HUES6 (cell line): Measurements from ENCODE around the gene UBR7.
A peak's percentile ranks its signal among the peaks of the same experiment; 100 is the strongest.

ENCODE experiments used
- H3K27ac ChIP-seq: 2 replicates; pipeline ENCODE4 v1.7.0; 2013; ENCODE audit warnings: low read depth, mild to moderate bottlenecking, low read length, inconsistent platforms
- H3K27me3 ChIP-seq: 2 replicates; pipeline ENCODE4 v1.6.1; 2013; ENCODE audit warnings: low read length; ENCODE audit not compliant: control insufficient read depth, insufficient read depth
- H3K36me3 ChIP-seq: 2 replicates; pipeline ENCODE4 v1.6.1; 2013; ENCODE audit warnings: low read length; ENCODE audit not compliant: control insufficient read depth, insufficient read depth
- H3K4me1 ChIP-seq: 2 replicates; pipeline ENCODE4 v1.6.1; 2013; ENCODE audit warnings: low read length; ENCODE audit not compliant: control insufficient read depth, insufficient read depth
- H3K4me3 ChIP-seq: 2 replicates; pipeline ENCODE4 v1.5.1; 2013; ENCODE audit warnings: low read depth, low read length
- H3K9ac ChIP-seq: one replicate; pipeline ENCODE4 v1.6.1; 2013; ENCODE audit warnings: mild to moderate bottlenecking, low read length
- H3K9me3 ChIP-seq: 2 replicates; pipeline ENCODE4 v1.6.1; 2013; ENCODE audit warnings: low read depth, low read length; ENCODE audit not compliant: control insufficient read depth, insufficient read depth

The UBR7 gene

DNA sequence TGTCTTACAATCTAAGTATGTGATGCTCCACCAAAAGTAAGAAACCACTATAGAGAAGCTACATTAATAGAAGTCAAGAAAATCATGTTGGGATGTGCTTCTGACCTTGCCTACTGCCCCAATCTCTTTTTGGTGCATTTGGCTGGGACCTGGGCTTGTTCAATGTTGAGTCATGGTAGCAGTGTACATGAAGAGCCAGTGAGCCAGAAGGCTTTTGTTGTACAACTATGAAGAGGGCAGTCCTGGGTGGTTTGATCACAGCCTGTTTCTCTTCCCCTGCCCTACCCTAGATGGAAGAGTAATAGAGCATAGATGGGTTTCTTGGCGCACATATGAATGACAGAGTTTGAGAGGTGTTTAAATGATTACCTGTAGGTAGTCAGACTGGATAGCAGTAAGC lies 56.4 kb downstream of the UBR7 start:
- no peak overlapping the region for H3K9ac ChIP-seq
- H3K27me3 ChIP-seq = no peaks in the 10 kb centered on the region

DNA sequence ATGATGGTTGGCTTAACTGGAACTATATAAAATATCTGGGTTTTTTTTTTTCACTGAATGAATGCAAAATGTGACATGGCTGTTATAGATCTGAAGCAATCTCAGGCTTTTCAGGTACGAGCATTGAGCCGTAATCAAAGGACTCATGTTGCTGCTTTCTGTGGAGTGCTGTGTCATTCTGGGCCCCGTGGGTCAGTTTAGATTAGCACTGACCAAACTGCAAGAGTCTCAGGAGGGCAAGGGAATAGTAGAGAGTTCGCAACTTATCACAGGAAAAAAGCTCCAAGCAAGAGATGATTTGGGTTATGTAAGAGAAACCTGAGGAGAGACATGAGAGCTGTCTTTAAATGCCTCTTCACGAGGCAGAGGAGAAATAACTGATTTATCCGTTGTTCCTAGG lies 59.1 kb downstream of the UBR7 start:
- Histone ChIP-seq H3K9me3 (no peaks in the 10 kb centered on the region), H3K4me3 (no peak overlapping the region), H3K9ac (no peak overlapping the region), H3K27me3 (no peaks in the 10 kb centered on the region), H3K36me3 (peaks cover 13% of the 10 kb centered on the region), H3K4me1 (no peaks in the 10 kb centered on the region), H3K27ac (no peak overlapping the region)

More for the DNA sequence above, 56.4 kb downstream of the UBR7 start:
- H3K4me1 ChIP-seq = no peaks in the 10 kb centered on the region
- H3K4me3 ChIP-seq = no peak overlapping the region
- H3K27ac ChIP-seq = no peak overlapping the region
- H3K36me3 ChIP-seq = peaks cover 13% of the 10 kb centered on the region
- H3K9me3 ChIP-seq = no peaks in the 10 kb centered on the region

DNA sequence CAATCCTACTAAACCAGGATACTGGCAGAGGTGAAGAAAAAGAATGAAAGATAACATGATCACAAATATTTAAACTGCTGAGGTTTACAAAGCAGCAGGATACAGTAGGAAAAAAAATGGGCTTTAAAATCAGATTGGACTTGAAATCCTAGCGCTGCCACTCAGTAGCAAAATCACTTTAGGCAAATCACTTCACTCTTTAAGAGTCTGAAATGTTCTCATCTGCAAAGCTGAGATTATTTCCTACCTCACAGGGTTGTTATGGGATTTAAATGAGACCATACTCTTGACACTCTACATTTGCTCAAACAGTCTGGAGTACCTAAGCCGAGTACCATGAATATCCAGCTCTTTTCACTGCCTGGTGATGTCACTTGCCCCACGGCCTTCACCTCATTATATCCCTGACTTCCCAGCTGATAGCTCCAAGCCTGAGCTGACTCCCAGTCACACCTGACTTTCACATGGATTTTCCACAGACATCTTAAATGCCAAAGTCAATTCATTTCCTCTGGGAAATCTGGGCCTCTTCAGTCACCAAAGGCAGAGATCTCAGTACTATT lies 60.2 kb downstream of the UBR7 start:
- H3K4me3 ChIP-seq = no peak overlapping the region
- peaks cover 2% of the 10 kb centered on the region; the same call in 1 of the 2 replicates for H3K4me1 ChIP-seq
- no peaks in the 10 kb centered on the region for H3K9me3 ChIP-seq
- no peaks in the 10 kb centered on the region for H3K27me3 ChIP-seq
- H3K27ac ChIP-seq = no peak overlapping the region
- no peak overlapping the region for H3K9ac ChIP-seq
- peaks cover 13% of the 10 kb centered on the region for H3K36me3 ChIP-seq

DNA sequence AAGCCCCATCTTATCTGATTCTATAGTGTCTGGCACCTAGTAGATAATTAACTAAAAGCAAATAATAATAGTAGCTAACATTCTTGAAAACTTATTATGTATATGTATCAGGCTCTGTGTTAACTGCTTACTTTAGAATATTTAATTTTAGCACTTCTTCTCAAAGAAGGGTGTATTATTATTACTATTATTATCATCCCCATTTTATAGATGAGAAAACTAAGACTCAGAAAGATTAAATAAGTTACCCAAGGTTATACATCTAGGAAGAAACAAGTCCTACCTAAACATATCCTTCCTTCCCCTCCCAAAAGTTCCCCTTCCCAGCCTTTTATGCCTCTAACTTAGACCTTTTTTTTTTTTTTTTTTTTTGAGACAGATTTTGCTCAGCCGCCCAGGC lies 61.4 kb downstream of the UBR7 start:
- H3K4me1 ChIP-seq = peaks cover 3% of the 10 kb centered on the region; the same call in 1 of the 2 replicates
- H3K36me3 ChIP-seq = peaks cover 4% of the 10 kb centered on the region
- no peak overlapping the region for H3K4me3 ChIP-seq
- H3K9ac ChIP-seq = no peak overlapping the region
- H3K27me3 ChIP-seq = no peaks in the 10 kb centered on the region
- H3K9me3 ChIP-seq = no peaks in the 10 kb centered on the region
- H3K27ac ChIP-seq = no peak overlapping the region

DNA sequence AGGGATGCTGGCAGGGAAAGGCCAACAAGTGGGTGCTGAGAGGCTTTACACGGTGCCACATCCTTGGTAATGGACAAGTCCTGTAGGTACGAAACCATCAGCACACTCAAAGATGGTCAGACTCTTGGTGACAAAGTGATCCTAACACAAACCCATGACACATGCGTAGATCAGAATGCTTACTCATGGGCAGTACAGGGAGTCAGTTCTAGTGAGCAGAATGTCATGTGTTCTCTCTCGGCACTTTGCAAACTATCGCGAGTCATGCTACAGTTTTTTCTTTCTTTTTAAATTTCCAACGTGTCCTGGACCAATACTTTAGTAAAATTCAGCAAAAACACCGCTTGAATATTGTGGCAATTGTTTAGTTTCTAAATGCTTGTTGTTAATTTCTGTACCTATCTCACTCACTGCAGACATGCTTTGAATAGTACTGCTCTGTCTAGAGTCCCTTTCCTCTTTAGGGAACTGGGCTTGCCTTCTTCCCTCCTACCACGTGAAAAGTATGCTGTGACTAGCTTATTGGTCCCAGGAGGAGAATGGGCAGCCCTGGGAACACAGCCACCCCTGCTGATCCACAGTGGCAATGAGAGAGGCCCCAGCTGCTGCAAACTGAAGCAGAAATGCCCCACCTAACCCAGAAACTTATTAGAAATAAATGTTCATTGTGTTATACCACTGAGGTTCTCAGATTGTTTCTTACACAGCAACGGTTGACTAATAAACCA lies 62.4 kb downstream of the UBR7 start:
- H3K9ac ChIP-seq = no peak overlapping the region
- no peak overlapping the region for H3K27ac ChIP-seq
- no peak overlapping the region for H3K4me3 ChIP-seq
- peaks cover 3% of the 10 kb centered on the region; the same call in 1 of the 2 replicates for H3K4me1 ChIP-seq
- no peaks in the 10 kb centered on the region for H3K9me3 ChIP-seq
- H3K36me3 ChIP-seq = peaks cover 9% of the 10 kb centered on the region
- no peaks in the 10 kb centered on the region for H3K27me3 ChIP-seq

DNA sequence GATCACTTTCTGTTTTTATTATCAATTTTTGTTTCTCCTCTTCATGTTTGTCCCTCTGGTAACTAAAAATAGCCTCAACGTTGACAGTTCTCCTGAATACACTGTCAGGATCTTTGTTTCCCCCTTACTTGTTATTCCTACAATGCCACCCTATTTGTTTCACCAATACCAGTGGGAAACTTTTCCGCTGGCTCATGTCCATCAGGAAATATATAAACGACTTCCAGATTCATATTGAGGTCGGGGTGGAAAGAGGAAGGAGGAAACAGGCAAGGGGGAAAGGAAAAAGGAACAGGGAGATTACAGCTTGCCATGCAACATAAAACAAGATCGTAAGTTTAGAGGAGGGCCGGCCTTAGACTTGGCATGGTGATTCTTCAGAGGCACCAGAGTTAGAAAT lies 64.1 kb downstream of the UBR7 start:
- 0 out of 2 replicates have a peak overlapping the region, but pooled peaks have one; percentile 36 for H3K27ac ChIP-seq
- no peaks in the 10 kb centered on the region for H3K27me3 ChIP-seq
- no peak overlapping the region for H3K9ac ChIP-seq
- H3K9me3 ChIP-seq = no peaks in the 10 kb centered on the region
- peaks cover 3% of the 10 kb centered on the region; the same call in 1 of the 2 replicates for H3K4me1 ChIP-seq
- peaks cover 12% of the 10 kb centered on the region for H3K36me3 ChIP-seq
- H3K4me3 ChIP-seq = no peak overlapping the region

DNA sequence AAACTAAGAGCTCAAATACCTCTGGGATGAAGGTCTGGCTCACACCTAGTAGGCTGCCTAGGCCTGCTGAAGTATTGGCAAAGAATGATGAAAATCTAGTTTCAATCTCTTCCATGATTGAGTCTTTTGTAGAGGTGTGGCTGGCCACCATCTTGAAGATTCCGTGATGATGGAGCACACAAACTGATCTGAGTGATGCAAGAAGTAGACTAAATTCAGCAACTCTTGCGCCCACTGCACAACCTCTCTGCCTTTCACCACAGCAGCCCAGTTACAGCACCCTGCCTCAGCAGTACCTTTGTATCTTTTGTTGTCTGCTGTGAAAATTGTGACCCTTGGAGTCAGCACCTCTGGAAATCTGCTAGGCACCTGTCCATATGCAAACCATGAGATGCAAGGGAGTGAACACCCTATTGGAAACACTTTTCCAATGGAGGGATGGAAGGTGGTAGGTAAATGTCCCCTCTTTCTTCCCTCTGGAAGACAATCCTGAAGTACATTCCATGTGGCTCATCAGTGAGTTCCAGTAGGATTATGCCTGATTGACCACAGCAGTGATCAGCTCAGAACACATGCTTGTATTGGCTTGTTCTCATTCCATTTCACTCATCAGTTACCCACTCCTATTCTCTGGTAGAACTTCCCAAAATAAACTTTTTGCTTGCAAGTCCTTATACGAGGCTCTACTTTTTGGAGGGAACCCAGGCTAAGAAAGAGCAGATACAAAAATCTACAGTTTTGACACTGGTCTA lies 67.2 kb downstream of the UBR7 start:
- Histone ChIP-seq H3K27ac (no peak overlapping the region), H3K9me3 (no peaks in the 10 kb centered on the region), H3K27me3 (no peaks in the 10 kb centered on the region), H3K36me3 (peaks cover 12% of the 10 kb centered on the region), H3K9ac (no peak overlapping the region), H3K4me3 (no peak overlapping the region), H3K4me1 (peaks cover 7% of the 10 kb centered on the region; the same call in 1 of the 2 replicates)

DNA sequence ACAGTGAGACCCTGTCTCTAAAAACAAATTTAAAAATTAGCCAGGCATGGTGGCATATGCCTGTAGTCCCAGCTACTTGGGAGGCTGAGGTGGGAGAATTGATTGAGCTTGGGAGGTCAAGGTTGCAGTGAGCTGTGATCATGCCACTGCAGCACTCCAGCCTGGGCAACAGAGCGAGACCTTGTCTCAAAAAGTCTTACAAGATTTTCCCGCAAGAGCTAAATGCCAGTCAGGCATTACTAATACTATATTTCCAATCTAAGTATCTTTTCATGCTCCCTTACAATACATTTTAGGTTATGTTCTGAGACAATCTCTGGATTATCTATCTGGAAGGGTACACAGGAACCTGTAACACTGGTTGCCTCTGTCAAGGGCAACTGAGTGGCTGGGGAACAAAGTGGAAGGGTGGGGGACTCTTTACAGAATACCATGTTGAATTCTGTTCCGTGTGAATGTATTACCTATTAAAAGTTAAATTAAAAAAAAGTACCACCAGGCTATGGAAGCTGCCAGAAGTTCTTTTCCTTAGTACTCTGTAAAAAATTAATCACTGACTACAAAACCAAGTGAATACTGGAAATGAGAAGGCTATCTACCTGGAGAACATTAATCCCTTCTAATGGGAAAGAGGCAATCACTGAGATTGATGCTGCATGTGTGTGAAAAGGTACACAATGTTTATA lies 69.1 kb downstream of the UBR7 start:
- H3K27me3 ChIP-seq = no peaks in the 10 kb centered on the region
- H3K36me3 ChIP-seq = peaks cover 12% of the 10 kb centered on the region
- H3K4me3 ChIP-seq = no peak overlapping the region
- no peaks in the 10 kb centered on the region for H3K9me3 ChIP-seq
- H3K9ac ChIP-seq = no peak overlapping the region
- peaks cover 7% of the 10 kb centered on the region; the same call in 1 of the 2 replicates for H3K4me1 ChIP-seq
- H3K27ac ChIP-seq = no peak overlapping the region
